Mucosa of descending colon (tissue), 3 donors: Measurements from ENCODE around the gene NRCAM. TPM values are rescaled to one million over a fixed set of nuclear protein-coding genes. Genes with fewer than 3 reads are reported as not detected.

Experiments
- ATAC-seq: fragments of 200-7000 bp; cut with Tn5 transposase; one replicate; pipeline ENCODE4 v1.9.1; 2020; ENCODE audit warnings: mild to moderate bottlenecking, moderate library complexity
- DNase-seq, 3 donors: peaks; one replicate each; pipeline ENCODE4 v3.0.0-alpha.2; 2020
- H3K36me3 ChIP-seq: fragments of 200-600 bp; one replicate; pipeline ENCODE4 v1.8.0; 2021; ENCODE audit warnings: low read depth, mild to moderate bottlenecking
- H3K4me1 ChIP-seq: fragments of 200-600 bp; one replicate; pipeline ENCODE4 v1.8.0; 2021; ENCODE audit warnings: low read depth, mild to moderate bottlenecking
- H3K4me3 ChIP-seq: fragments of 200-600 bp; one replicate; pipeline ENCODE4 v1.8.0; 2021; ENCODE audit warnings: mild to moderate bottlenecking
- H3K9me3 ChIP-seq: fragments of 200-600 bp; one replicate; pipeline ENCODE4 v1.8.0; 2021; ENCODE audit warnings: mild to moderate bottlenecking
- intact Hi-C, 2 donors: fragments of 100-400 bp; cut with DNase I in 1 of 2; cut with micrococcal nuclease in 1 of 2; formaldehyde crosslinking; loops; one replicate each; pipeline versions ENCODE4 v1.11.0 to v1.11.1; 2022; cut with DNase I, micrococcal nuclease
- total RNA-seq, 3 donors: library from RNA; stranded (reverse); fragmentation: NEBNext Ultra II Directional in 2 of 3; extraction: Animal tissue kit (Norgen Biotek cat#: 25700) in 2 of 3; gene quantifications; one replicate each; pipeline versions ENCODE4 v1.2.1 to v1.2.4, GENCODE V29; 2021 to 2023
- TF ChIP-seq, protein P1 (sequence below): fragments of 200-600 bp; IDR thresholded peaks from one replicate; pipeline ENCODE4 v1.8.0; 2022; ENCODE audit warnings: antibody characterized with exemption, mild to moderate bottlenecking
- donor health status: DM: no; HTN: no; CAD: no; lungs with moderate emphysema.
- donor health status: DM: no; HTN: no; CAD: no.
- donor health status: DM: no; HTN: yes; CAD: no.

Gene NRCAM
- total RNA-seq, 3 donors from 2014 or later = 1.0 to 3.4 (median 2.3) TPM

DNA sequence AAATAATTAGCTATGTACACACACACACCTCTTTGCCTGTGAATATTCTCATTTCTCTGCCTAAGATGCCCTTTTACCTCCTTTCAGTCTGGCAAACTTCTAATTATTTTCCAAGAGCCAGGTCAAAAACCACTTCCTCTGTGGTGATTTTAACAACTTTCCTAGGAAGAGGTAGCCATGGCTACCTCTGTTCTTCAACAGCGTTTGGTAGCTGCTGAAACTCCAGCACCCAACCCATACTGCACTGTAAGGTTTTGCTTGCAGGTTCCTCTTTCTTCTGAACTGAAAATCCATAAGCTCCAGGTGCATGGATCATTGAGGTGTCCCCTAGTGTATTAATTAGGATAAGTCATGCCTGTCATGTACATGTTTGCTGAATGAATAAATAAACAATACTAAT is 25.6 kb downstream of the NRCAM start:
- ATAC-seq = no peak
- Histone ChIP-seq H3K36me3 (no peaks in the 10 kb centered on the region), H3K9me3 (no peaks in the 10 kb centered on the region), H3K4me3 (no peak overlapping the region), H3K4me1 (no peaks in the 10 kb centered on the region)
- intact Hi-C loops = no loop called here
- TF ChIP-seq, protein P1, sequence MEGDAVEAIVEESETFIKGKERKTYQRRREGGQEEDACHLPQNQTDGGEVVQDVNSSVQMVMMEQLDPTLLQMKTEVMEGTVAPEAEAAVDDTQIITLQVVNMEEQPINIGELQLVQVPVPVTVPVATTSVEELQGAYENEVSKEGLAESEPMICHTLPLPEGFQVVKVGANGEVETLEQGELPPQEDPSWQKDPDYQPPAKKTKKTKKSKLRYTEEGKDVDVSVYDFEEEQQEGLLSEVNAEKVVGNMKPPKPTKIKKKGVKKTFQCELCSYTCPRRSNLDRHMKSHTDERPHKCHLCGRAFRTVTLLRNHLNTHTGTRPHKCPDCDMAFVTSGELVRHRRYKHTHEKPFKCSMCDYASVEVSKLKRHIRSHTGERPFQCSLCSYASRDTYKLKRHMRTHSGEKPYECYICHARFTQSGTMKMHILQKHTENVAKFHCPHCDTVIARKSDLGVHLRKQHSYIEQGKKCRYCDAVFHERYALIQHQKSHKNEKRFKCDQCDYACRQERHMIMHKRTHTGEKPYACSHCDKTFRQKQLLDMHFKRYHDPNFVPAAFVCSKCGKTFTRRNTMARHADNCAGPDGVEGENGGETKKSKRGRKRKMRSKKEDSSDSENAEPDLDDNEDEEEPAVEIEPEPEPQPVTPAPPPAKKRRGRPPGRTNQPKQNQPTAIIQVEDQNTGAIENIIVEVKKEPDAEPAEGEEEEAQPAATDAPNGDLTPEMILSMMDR = no peak
- DNase-seq = no peak

- TF ChIP-seq, protein P1 = no peak
- Histone ChIP-seq H3K4me3 (no peak overlapping the region), H3K4me1 (no peaks in the 10 kb centered on the region), H3K36me3 (no peaks in the 10 kb centered on the region), H3K9me3 (no peaks in the 10 kb centered on the region)
- intact Hi-C loops = no loop called here
- no peak for ATAC-seq
- DNase-seq = no peak
Measured at GRCh38 chr7:108427766-108428165, 28.5 kb downstream of the NRCAM start.

- intact Hi-C loops = no loop called here
- TF ChIP-seq, protein P1 = no peak
- ATAC-seq (no peak), DNase-seq (no peak)
- no peaks in the 10 kb centered on the region for H3K36me3 ChIP-seq
- no peak overlapping the region for H3K4me3 ChIP-seq
- no peaks in the 10 kb centered on the region for H3K9me3 ChIP-seq
- H3K4me1 ChIP-seq = no peaks in the 10 kb centered on the region
Measured at GRCh38 chr7:108425714-108426275, 30.4 kb downstream of the NRCAM start.

DNA sequence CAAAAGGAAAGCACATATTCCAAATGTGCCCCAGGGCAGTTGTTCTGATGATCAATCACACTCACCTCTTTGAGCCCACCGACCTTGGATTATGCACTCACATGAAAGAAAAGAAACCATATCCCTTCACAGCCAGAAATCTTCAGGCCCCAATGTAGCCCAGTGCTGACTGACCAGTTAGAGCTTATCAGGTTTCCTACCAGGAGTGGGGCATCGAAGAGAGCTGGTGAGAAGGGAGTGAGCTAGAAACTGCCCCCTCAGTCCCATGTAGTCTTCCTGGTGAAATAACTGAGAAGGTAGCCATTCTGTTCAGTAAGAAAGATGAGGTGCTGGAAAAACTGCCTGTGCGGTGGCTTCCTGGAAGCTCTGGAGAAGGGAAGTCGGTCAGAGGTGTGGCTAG is 32.2 kb downstream of the NRCAM start:
- ATAC-seq (no peak), DNase-seq (no peak)
- TF ChIP-seq, protein P1 = no peak
- Histone ChIP-seq H3K4me3 (no peak overlapping the region), H3K4me1 (no peaks in the 10 kb centered on the region), H3K36me3 (no peaks in the 10 kb centered on the region), H3K9me3 (no peaks in the 10 kb centered on the region)
- intact Hi-C loops = no loop called here

DNA sequence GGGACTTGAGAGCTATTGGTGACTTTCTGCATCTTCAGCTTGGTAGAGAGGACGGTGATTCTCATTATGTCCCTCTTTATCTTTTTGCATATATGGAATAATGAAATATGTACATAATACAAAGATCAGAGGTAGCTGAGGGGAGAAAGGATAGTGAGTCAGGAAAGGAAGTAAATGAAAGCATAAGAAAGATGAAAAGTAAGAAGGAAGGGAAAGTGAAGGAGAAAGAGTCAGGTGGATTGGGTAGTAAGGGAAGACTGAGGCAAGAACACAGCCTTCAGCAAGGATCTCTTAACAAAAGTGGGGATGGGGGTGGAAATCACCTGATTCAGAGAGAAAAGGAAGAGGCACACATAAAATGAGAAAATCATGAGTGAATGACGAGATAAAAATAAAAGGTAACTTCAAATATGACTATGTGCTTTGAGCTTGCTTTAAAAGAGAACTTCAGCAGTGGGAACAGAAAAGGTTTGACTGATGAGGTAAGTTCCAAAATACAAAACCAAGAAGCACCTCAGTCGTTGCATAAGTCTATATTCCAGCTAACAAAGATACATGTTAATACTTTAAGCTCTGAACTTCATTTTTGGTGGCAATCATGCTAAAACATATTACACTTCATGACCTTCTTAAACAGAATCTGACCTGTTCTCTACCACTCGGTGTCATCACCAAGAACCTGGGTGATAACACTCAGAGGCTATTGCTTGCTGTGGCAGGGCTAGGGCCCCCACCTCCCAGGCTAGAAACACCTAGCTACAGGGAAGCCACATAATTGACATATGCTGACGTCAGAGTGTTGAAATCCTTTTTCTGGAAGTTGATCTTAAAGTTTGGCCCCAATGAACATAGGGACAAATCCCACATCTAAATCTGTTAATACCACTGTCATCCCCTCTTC is 32.9 kb downstream of the NRCAM start:
- Histone ChIP-seq H3K4me3 (no peak overlapping the region), H3K36me3 (no peaks in the 10 kb centered on the region), H3K4me1 (no peaks in the 10 kb centered on the region), H3K9me3 (no peaks in the 10 kb centered on the region)
- ATAC-seq (no peak), DNase-seq (no peak)
- TF ChIP-seq, protein P1 = no peak
- intact Hi-C loops = no loop called here
